SJCRH30 (cell line): Measurements from ENCODE around the gene PPDPF. TPM values are rescaled to one million over a fixed set of nuclear protein-coding genes. Genes with fewer than 3 reads are reported as not detected.
"Not testable (repeated sequence)": the region's sequence is repeated elsewhere in the genome, so short reads cannot be mapped to it uniquely, and the experiment has no call there.

Source experiments
- DNase-seq, 2 experiments: peaks; one replicate each; pipeline ENCODE4 v3.0.0-alpha.2; 2015 to 2020
- H3K27ac ChIP-seq: fragments of 250-450 bp; sonication (Bioruptor Pico); 2 replicates; pipeline ENCODE4 v1.5.1; 2020; ENCODE audit warnings: mild to moderate bottlenecking, moderate library complexity
- H3K27me3 ChIP-seq: fragments of 250-450 bp; sonication (Bioruptor Pico); 2 replicates; pipeline ENCODE4 v1.5.1; 2020; ENCODE audit warnings: mild to moderate bottlenecking, moderate library complexity
- H3K36me3 ChIP-seq: fragments of 250-450 bp; sonication (Bioruptor Pico); 2 replicates; pipeline ENCODE4 v1.5.1; 2020; ENCODE audit warnings: mild to moderate bottlenecking, moderate library complexity
- H3K4me1 ChIP-seq: fragments of 250-450 bp; sonication (Bioruptor Pico); 2 replicates; pipeline ENCODE4 v1.5.1; 2020; ENCODE audit warnings: mild to moderate bottlenecking, moderate library complexity
- H3K4me3 ChIP-seq: fragments of 250-450 bp; sonication (Bioruptor Pico); 2 replicates; pipeline ENCODE4 v1.5.1; 2020; ENCODE audit warnings: mild to moderate bottlenecking, moderate library complexity
- H3K9me3 ChIP-seq: fragments of 250-450 bp; sonication (Bioruptor Pico); replicated peaks from 2 replicates; pipeline ENCODE4 v1.5.1; 2020; ENCODE audit warnings: mild to moderate bottlenecking, moderate library complexity
- total RNA-seq: library from RNA; depleted of rRNA; stranded (reverse); fragments of >200 nt; shearing (Covaris generic); gene quantifications from 2 replicates; pipeline ENCODE4 v1.2.3, GENCODE V29; 2014; rRNA removed

Gene PPDPF, protein sequence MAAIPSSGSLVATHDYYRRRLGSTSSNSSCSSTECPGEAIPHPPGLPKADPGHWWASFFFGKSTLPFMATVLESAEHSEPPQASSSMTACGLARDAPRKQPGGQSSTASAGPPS
- total RNA-seq = 149 and 171 TPM in 2 replicates

DNA sequence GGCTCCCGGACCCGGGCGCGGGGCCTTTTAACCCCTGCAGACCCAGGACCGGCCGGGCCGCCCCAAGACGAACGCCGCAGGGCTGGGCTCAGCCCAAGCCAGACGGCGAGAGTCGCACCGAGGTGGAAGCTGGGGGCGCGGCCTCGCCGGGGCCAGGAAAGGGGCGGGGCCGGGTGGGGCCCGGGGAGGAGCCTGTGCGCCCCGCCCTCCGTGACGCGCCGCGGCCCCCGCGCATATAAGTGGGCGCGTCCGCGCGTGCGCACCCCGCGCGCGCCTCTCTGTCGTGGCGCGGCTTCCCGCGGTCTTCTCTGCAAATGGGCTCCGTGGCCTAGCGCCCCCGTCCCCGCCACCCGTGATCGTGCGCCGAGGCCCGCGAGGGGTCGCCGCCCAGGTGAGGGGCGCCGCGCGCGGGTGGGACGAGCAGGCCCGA lies at the start of gene PPDPF:
Gene PPDPF, plus strand, starts transcription at position 262 of the 430 bp plus-strand sequence. CDS start 544 bp downstream, outside the sequence.
- peak within 1 kb of the TSS; percentile 81 for H3K4me3 ChIP-seq

DNA sequence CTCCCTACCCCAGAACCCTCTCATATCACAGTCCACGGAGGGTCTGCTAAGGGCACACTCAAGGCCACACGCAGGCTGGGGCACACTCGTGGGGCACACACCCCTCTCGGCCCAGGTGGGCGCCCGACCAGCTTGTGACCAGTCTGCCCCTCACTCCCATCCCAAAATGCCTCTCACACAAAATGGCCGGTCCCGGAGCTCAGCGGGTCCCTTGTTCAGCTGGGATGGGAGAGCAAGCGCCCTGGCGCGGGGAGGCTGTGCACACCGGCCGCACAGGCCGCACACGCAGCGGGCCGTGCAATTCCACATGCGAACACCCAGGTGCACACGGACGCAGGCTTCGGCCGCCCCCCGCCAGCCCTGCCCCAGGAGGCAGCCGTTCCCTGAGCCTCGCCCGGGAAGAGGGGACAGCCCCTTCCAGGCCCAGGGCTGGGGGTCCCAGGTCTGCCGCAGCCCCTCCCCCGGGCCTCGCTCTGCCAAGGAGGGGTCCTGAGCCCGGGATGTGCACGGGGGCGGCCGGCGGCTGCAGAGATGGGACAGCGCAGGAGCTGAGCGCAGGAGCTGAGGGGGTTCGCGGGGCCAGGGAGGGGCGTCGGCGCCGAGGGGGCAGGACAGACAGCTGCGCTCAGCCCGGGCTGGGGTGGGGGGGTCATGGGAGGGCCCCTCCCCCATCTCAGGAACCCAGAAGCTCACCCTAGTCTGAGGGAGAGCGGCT lies 49.4 kb upstream of the PPDPF start:
- Histone ChIP-seq H3K4me3 (no peak overlapping the region), H3K36me3 (no peaks in the 10 kb centered on the region), H3K27ac (no peak overlapping the region), H3K9me3 (no peaks in the 10 kb centered on the region), H3K27me3 (peaks cover 73% of the 10 kb centered on the region), H3K4me1 (no peaks in the 10 kb centered on the region)
- no peak for DNase-seq

More for the DNA sequence above, at the start of gene PPDPF:
- Histone ChIP-seq H3K27me3 (no peaks in the 10 kb centered on the region), H3K36me3 (peaks cover 23% of the 10 kb centered on the region), H3K9me3 (no peaks in the 10 kb centered on the region), H3K27ac (peak within 1 kb of the TSS; percentile 80), H3K4me1 (peaks cover 2% of the 10 kb centered on the region; the same call in 1 of the 2 replicates)
- DNase-seq = peak; percentile 87 to 96

DNA sequence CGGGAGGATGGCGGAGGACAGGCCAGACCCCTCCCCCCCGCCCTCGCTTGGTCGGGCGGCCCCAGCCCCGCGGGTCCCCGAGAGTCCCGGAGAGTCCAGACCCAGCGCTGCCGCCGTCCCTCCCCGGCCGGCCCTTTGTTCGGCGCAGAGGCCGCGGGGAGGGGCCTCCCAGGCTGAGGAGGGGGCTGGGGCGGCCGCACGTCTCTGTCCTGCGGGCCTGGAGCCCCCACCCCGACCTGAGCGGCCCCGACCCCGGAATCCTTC lies 48.9 kb upstream of the PPDPF start:
- Histone ChIP-seq H3K27ac (no peak overlapping the region), H3K27me3 (peaks cover 69% of the 10 kb centered on the region), H3K9me3 (no peaks in the 10 kb centered on the region), H3K4me1 (no peaks in the 10 kb centered on the region), H3K36me3 (no peaks in the 10 kb centered on the region), H3K4me3 (no peak overlapping the region)
- DNase-seq = no peak

DNA sequence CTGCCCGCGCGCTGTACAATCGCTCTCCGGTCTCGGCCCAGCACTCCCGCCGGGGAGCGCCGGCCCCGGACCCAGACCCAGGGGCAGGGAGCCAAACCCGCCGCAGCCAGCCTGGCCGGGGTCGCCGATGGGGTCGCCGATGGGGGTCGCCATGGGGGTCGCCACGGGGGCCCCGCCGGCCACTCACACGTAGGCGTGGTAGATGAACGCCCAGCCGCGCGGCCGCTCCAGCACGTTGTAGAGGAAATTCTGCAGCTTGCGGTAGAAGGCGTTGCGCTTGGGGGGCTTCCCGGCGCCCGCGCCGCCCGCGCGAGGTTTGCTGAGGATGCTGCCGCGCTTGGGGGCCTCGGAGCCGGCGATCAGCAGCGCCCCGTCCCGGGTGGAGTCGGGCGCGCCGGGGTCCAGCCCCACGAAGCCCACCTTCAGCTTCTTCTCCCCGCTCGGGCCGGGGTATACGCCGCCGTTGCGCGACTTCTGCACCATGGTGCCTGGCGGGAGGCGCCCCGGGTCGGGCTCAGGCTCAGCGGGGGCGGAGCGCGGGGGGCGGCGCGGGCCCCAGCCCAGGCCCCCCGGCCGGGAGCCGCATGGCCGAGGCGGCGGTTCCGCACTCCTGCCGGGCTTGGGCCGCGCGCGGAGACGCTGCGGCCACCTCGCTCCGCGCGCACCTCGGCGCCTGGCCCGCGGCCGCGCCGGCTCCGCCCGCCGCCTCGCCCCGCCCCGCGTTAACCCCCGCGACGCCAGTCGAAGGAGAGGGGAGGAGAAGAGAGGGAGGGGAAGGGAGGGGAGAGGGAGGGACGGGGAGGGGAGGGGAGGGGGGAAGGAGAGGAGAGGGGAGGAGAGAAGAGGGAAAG lies 48.4 kb upstream of the PPDPF start, which contains the start of gene KCNQ2:
Gene KCNQ2, minus strand, starts transcription at position 675 of the 851 bp plus-strand sequence. Its CDS starts 192 bp downstream, at position 483.
- no peak for DNase-seq
- Histone ChIP-seq H3K9me3 (no peaks in the 10 kb centered on the region), H3K27ac (no peak within 1 kb of the TSS), H3K36me3 (no peaks in the 10 kb centered on the region), H3K27me3 (peaks cover 69% of the 10 kb centered on the region), H3K4me1 (no peaks in the 10 kb centered on the region), H3K4me3 (no peak within 1 kb of the TSS)

DNA sequence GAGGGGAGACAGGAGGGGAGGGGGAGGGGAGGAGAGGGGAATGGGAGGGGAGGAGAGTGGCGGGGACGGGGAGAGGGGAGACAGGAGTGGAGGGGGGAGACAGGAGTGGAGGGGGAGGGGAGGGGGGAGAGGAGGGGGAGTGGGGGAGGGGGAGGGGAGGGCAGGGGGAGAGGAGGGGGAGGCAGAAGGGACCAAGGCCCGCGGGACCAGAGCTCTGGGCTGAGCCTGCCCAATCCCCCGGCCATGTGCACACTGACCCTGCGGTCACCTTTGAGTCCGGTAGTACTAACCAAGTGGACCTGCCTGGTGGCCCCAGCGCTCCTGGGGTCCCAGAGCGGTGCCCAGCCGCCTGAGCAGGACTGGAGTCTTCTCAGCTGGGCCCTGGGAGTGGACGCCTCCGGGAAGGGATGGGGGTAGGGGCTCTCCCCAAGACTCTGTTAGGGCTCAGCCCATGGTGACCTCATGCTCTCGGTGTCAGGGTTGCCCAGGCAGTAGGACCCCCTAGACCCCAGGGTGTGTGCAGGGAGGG lies 47.6 kb upstream of the PPDPF start:
- peaks cover 65% of the 10 kb centered on the region for H3K27me3 ChIP-seq
- no peak for DNase-seq
- no peak overlapping the region for H3K27ac ChIP-seq
- H3K4me3 ChIP-seq = no peak overlapping the region
- no peaks in the 10 kb centered on the region for H3K36me3 ChIP-seq
- no peaks in the 10 kb centered on the region for H3K9me3 ChIP-seq
- no peaks in the 10 kb centered on the region for H3K4me1 ChIP-seq

DNA sequence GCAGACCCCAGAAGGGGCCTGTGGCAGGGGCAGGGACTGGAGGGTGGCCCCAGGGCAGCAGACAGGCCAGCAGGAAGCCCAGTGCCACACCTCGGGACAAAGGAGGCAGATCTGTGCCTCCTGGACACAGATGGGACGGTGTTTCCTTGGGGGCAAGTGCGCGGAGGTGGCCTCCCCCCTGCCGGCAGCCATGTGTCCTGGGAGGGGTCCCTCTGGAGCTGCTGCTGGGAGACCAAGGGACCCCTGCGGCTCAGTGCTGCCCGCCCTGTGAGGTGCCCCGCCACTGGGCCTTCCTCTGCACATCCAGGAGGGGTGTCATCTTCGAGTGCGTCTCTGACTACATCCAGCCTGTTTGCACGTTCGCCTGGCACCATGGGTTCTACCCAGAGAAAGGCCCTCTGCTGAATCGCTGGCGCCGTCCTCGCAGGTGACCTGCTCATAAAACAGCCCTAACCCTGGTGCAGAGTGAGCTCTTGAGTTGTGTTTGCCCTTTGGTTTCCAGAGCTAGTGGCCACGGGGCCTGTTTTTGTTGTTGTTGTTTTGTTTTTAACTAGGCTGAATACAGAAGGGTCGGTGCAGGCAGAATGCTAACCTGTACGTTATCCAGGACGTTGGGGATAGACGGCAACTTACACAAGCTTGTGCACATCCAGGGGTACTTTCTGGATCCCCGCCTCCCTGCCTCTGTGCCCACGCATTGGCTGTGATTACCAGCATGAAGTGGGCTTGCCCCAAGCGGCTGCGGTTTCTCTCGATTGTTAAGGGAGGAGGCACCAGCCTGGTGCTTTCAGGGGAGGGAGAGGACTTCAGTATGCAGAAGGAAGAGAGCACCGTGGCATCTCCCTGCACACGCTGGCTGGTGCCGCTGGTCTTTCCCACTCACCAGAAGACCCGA lies 46.8 kb upstream of the PPDPF start:
- Histone ChIP-seq H3K9me3 (no peaks in the 10 kb centered on the region), H3K36me3 (no peaks in the 10 kb centered on the region), H3K27me3 (peaks cover 56% of the 10 kb centered on the region), H3K4me1 (no peaks in the 10 kb centered on the region), H3K4me3 (no peak overlapping the region), H3K27ac (no peak overlapping the region)
- DNase-seq = no peak

DNA sequence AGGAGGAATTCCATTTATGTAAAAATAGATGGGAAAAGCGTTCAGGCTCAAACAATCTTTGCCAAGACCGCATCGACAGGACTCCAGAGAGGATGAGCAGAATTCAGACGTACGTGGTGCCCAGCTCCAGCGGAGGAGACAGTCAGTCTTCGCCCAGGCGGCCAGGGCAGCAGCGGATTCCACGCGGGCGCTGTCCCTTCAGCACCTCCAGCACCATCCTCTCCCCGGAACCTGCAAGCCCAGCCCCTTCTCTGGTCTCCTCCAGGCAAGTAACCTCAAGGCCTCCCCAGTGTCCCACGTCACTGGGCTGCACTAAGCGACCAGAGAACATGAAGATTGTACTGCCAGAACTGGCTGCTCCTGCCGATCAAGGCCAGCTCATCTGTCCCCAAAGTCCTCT lies 45.4 kb upstream of the PPDPF start:
- Histone ChIP-seq H3K9me3 (no peaks in the 10 kb centered on the region), H3K4me1 (no peaks in the 10 kb centered on the region), H3K27me3 (peaks cover 44% of the 10 kb centered on the region), H3K36me3 (no peaks in the 10 kb centered on the region), H3K4me3 (no peak overlapping the region), H3K27ac (no peak overlapping the region)
- DNase-seq = peak in 1 of 2 experiments; percentile 49

DNA sequence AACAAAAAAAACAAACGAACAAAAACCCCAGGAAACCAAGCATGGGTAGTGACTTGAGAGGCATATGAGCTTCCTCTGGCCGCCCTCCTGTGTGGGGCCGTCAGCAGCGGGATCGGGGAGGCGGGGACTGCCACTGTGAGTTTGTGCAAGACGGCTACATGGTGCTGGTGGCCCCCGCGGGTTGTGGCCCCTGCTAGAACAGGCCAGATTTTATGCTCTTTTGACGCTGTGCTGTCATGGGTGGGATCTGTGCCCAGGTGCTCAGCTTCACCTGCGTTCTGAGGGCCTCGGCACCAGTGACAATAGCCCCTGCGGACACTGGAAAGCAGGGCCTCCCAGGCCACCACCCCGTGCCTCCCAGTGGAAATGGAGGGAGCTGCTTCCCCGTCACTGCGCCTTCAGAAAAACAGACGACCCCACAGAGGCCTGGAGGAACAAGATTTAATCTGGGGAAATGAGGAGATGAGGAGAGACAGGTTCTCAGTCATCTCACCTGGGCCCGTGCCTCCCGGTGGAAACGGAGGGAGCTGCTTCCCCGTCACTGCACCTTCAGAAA lies 43.4 kb upstream of the PPDPF start:
- no peaks in the 10 kb centered on the region for H3K36me3 ChIP-seq
- H3K4me3 ChIP-seq = no peak overlapping the region
- peaks cover 47% of the 10 kb centered on the region for H3K27me3 ChIP-seq
- no peak overlapping the region for H3K27ac ChIP-seq
- no peaks in the 10 kb centered on the region; the same call in 1 of the 2 replicates for H3K4me1 ChIP-seq
- no peaks in the 10 kb centered on the region for H3K9me3 ChIP-seq
- DNase-seq = no peak

DNA sequence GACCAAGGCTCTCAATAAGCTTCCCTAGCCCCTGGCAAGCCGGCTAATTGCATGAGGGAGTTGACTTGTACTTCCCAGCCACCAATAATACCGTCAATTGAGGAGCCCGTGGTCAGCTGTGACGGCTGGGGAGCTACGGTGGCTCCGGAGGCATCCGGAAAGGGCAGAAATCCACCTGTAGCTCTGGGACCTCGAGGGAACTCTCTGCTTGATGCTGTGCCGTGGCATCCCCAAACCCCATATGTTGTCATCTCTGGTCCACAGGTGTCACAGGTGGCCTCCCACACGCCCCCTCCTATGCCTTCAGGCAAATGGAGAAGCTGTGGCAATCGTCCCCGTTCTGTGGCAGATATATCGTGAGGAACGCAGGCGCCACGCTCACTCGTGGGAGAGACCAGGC lies 42.6 kb upstream of the PPDPF start:
- H3K4me3 ChIP-seq = no peak overlapping the region
- peaks cover 3% of the 10 kb centered on the region; the same call in 1 of the 2 replicates for H3K4me1 ChIP-seq
- no peak overlapping the region for H3K27ac ChIP-seq
- peaks cover 55% of the 10 kb centered on the region for H3K27me3 ChIP-seq
- no peaks in the 10 kb centered on the region for H3K9me3 ChIP-seq
- H3K36me3 ChIP-seq = no peaks in the 10 kb centered on the region
- DNase-seq = no peak

DNA sequence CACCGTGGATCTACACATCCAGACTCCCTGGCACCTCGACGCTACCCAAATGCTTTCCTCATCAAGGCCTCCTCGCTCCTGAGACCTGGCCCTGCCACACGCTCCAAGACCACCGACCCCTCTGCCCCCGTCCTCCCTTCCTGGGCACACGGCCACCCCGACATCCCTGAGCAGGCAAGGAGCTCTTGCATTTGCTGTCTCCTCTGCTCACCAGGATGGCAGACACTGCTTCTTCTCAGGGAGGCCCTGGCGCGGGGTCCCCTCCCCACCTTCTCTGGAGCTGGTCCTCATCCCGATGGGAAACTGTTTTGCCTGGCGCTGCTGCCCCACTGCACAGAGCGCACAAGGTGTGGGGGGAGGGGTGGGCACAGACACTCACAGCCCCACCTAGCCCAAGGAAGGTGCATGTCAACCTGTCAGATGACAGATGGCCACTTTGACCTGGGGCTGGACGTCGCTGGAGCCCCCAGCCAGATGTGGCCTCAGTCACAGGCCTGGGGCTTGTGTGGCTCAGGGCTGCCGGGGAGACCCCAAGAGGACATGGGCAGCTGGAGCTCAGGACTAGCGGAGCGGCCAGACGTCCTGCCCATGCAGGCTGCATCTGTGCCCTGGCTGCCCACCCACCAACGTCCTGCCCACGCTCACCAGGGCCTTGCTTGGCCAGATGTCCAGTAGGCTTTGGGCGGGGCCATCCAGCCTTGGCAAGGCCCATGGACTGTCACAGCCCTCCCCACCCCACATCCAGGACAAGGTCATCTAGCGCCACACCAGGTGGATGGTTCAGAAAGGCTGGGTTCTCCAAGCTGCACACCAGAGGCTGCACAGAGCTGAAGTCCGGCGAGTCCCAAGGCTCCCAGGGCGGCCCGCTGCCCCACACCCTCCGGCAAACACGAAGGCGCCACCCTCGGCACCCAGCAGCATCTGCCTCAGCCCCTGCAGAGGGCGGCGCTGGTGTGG lies 41.9 kb upstream of the PPDPF start:
- no peaks in the 10 kb centered on the region for H3K36me3 ChIP-seq
- no peak overlapping the region for H3K4me3 ChIP-seq
- H3K4me1 ChIP-seq = peaks cover 10% of the 10 kb centered on the region
- no peaks in the 10 kb centered on the region for H3K9me3 ChIP-seq
- H3K27ac ChIP-seq = no peak overlapping the region
- H3K27me3 ChIP-seq = peaks cover 55% of the 10 kb centered on the region
- no peak for DNase-seq

DNA sequence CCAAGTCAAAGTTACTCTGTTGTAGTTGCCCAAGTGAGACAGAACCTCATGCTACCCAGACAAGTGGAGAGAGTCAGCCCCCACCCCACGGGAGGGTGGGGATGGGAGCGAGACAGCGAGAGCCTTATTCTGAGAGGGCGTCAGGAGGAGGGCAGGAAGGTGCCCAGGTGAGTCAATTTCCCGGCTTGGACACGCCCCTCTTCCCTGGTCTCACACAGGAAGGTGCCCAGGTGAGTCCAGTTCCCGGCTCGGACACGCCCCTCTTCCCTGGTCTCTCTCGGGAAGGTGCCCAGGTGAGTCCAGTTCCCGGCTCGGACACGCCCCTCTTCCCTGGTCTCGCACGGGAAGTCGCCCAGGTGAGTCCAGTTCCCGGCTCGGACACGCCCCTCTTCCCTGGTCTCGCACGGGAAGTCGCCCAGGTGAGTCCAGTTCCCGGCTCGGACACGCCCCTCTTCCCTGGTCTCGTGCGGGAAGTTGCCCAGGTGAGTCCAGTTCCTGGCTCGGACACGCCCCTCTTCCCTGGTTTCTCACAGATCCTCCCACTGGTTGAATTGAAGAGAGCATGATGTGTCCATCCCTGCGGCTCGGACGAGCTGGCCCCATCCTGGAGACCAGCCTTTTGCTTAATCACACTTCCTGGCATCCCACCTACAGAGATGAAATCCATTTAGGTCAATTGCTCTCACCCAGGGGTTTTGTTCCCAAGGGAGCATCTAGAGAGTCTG lies 40.7 kb upstream of the PPDPF start:
- not testable (repeated sequence) for H3K9me3 ChIP-seq
- peaks cover 50% of the 10 kb centered on the region for H3K27me3 ChIP-seq

DNA sequence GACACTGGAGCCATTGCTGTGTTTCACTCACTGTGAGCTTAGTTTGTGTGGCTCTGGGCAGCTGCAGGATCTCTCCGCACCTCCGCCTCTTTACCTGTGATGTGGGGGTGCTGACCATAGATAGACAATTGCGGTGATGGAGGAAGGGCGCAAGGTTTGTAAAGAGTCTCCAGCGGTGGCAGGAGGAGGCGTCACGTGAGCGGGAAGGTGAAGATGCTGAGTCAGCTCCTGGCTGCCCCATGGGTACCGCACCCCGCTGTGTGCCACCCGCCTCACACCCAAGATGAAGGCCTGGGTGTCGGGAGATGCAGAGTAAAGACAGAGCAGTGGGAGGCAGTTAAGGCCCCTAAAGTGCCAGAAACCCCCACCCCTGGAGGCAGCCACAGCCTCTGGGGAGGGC lies 39.1 kb upstream of the PPDPF start:
- no peaks in the 10 kb centered on the region for H3K36me3 ChIP-seq
- no peaks in the 10 kb centered on the region for H3K9me3 ChIP-seq
- H3K4me3 ChIP-seq = no peak overlapping the region
- peaks cover 18% of the 10 kb centered on the region for H3K4me1 ChIP-seq
- no peak overlapping the region for H3K27ac ChIP-seq
- peaks cover 46% of the 10 kb centered on the region for H3K27me3 ChIP-seq
- no peak for DNase-seq

More for the DNA sequence above, 40.7 kb upstream of the PPDPF start:
- H3K4me3 ChIP-seq, H3K36me3 ChIP-seq, DNase-seq, H3K27ac ChIP-seq: not testable (repeated sequence)
- H3K4me1 ChIP-seq = peaks cover 18% of the 10 kb centered on the region
